ENCODE data around the gene RGCC.

- TF ChIP-seq CTCF (IDR thresholded peaks at IDR 0.05) = no peak
- no peak for TF ChIP-seq POLR2A (IDR thresholded peaks at IDR 0.05)
These were observed 37.2 kb upstream of the RGCC start for GRCh38 chr13:41420146-41420545.

Data from Peyer's patch (tissue), 4 donors.